SU-DHL-6 (cell line): ENCODE results near the gene NSUN4.

ENCODE experiments used
- H2AFZ ChIP-seq: fragments of 200-600 bp; sonication (generic); 2 replicates; pipeline ENCODE4 v1.6.1; 2014; ENCODE audit warnings: low read depth, mild to moderate bottlenecking, moderate library complexity, mixed read lengths, antibody characterized with exemption, low read length; ENCODE audit not compliant: severe bottlenecking
- H3F3A ChIP-seq: fragments of 200-600 bp; shearing (Covaris generic); 2 replicates; pipeline ENCODE4 v1.6.0; 2016; ENCODE audit warnings: antibody characterized with exemption, mild to moderate bottlenecking; ENCODE audit not compliant: insufficient read depth
- H3K27ac ChIP-seq: fragments of 200-600 bp; sonication (generic); 2 replicates; pipeline ENCODE4 v1.5.1; 2016; ENCODE audit warnings: low read depth, mild to moderate bottlenecking, low read length, moderate library complexity, mixed read lengths
- H3K27me3 ChIP-seq: fragments of 200-600 bp; sonication (generic), shearing (Covaris generic); 2 replicates; pipeline ENCODE4 v1.6.0; 2014; ENCODE audit warnings: mild to moderate bottlenecking, low read length
- H3K36me3 ChIP-seq: fragments of 200-600 bp; sonication (generic); 2 replicates; pipeline ENCODE4 v1.6.1; 2014; ENCODE audit warnings: mild to moderate bottlenecking, low read length, mixed read lengths
- H3K4me2 ChIP-seq: fragments of 300-600, 200-600 bp; shearing (Covaris generic), sonication (generic); 2 replicates; pipeline ENCODE4 v1.6.0; 2014; ENCODE audit warnings: low read length, low read depth, mild to moderate bottlenecking; ENCODE audit not compliant: poor library complexity, severe bottlenecking
- H3K4me3 ChIP-seq: fragments of 200-600 bp; sonication (generic); 2 replicates; pipeline ENCODE4 v1.5.1; 2014; ENCODE audit warnings: antibody characterized with exemption, low read length, mild to moderate bottlenecking, mixed read lengths; ENCODE audit not compliant: insufficient read depth, poor library complexity, severe bottlenecking
- H3K79me2 ChIP-seq: fragments of 200-600 bp; sonication (generic); 2 replicates; pipeline ENCODE4 v1.6.1; 2014; ENCODE audit warnings: mild to moderate bottlenecking, low read length, moderate library complexity; ENCODE audit not compliant: insufficient read depth
- H3K9ac ChIP-seq: fragments of 200-600 bp; sonication (generic); 2 replicates; pipeline ENCODE4 v1.7.0; 2014; ENCODE audit warnings: mild to moderate bottlenecking, low read length
- H3K9me2 ChIP-seq: fragments of 200-600 bp; sonication (generic); replicated peaks from 2 replicates; pipeline ENCODE4 v1.6.1; 2014; ENCODE audit warnings: low read length; ENCODE audit not compliant: insufficient read depth
- H3K9me3 ChIP-seq: fragments of 200-600 bp; sonication (generic); 2 replicates; pipeline ENCODE4 v1.6.1; 2014; ENCODE audit warnings: low read length, mixed read lengths; ENCODE audit not compliant: insufficient read depth
- H4K20me1 ChIP-seq: fragments of 200-600 bp; sonication (generic); 2 replicates; pipeline ENCODE4 v1.6.1; 2014; ENCODE audit warnings: low read depth, mild to moderate bottlenecking, antibody characterized with exemption, low read length, moderate library complexity, mixed read lengths
- EZH2phosphoT487 ChIP-seq: fragments of 200-600 bp; sonication (generic), shearing (Covaris generic); conservative IDR thresholded peaks from 2 replicates; pipeline ENCODE4 v1.6.1; 2018; ENCODE audit warnings: mild to moderate bottlenecking, antibody characterized with exemption, low read length, moderate library complexity, mixed read lengths
- TF ChIP-seq, protein P1 (sequence below): fragments of 200-600 bp; sonication (generic); IDR thresholded peaks from one replicate; pipeline ENCODE4 v1.5.1; 2017; ENCODE audit warnings: antibody characterized with exemption, mild to moderate bottlenecking, low read length, moderate library complexity; ENCODE audit not compliant: insufficient read depth, poor library complexity, severe bottlenecking

NSUN4 gene

DNA sequence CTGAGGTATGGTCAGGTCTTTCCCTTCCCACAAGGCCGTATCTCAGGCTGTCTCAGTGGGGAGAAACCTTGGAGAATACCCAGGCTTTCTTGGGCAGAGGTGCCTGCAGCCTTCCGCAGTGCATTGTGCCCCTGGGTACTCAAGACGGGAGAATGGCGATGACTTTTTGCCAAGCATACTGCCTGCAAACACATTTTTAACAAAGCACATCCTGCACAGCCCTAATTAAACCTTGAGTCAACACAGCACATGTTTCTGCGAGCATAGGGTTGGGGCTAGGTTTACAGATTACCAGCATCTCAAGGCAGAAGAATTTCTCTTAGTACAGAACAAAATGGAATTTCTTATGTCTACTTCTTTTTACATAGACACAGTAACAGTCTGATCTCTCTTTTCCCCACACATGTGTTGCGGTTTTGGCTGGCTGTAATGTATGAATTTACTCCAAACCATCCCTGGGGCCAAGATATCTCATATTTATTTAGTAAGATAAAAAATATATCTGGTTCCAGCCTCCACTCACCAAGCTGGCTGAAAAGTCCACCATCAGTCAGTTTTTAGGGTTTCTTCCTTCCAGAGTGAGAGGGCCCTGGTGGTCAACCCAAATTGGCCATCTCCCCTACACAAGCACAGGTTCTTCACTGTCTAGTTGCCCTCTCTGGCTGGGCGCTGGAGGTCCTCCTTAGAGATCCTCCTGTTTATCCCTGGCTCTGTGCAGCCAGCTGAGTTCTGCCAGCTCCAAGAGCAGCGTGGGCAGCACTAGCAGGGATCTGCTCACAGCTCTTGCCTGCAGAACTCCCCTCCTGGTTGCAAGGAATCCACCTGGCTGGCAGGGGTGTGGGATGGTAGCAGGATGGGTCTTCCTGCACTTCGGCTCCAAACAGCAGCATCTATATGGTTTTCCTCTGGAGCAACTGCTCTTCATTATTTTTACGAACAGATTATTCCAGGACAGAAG lies 56.1 kb downstream of the NSUN4 start:
- Histone ChIP-seq H3F3A (no peaks in the 10 kb centered on the region), H3K4me2 (no peak overlapping the region), H3K9me2 (no peaks in the 10 kb centered on the region), H3K4me3 (no peak overlapping the region), H4K20me1 (no peaks in the 10 kb centered on the region), H3K79me2 (no peaks in the 10 kb centered on the region), H3K27ac (no peak overlapping the region), H3K27me3 (no peaks in the 10 kb centered on the region), H2AFZ (no peak overlapping the region), H3K9ac (no peak overlapping the region), H3K9me3 (peaks cover 4% of the 10 kb centered on the region; the same call in 1 of the 2 replicates), H3K36me3 (no peaks in the 10 kb centered on the region)
- no peak for TF ChIP-seq EZH2phosphoT487
- TF ChIP-seq, protein P1, sequence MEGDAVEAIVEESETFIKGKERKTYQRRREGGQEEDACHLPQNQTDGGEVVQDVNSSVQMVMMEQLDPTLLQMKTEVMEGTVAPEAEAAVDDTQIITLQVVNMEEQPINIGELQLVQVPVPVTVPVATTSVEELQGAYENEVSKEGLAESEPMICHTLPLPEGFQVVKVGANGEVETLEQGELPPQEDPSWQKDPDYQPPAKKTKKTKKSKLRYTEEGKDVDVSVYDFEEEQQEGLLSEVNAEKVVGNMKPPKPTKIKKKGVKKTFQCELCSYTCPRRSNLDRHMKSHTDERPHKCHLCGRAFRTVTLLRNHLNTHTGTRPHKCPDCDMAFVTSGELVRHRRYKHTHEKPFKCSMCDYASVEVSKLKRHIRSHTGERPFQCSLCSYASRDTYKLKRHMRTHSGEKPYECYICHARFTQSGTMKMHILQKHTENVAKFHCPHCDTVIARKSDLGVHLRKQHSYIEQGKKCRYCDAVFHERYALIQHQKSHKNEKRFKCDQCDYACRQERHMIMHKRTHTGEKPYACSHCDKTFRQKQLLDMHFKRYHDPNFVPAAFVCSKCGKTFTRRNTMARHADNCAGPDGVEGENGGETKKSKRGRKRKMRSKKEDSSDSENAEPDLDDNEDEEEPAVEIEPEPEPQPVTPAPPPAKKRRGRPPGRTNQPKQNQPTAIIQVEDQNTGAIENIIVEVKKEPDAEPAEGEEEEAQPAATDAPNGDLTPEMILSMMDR: no peak

DNA sequence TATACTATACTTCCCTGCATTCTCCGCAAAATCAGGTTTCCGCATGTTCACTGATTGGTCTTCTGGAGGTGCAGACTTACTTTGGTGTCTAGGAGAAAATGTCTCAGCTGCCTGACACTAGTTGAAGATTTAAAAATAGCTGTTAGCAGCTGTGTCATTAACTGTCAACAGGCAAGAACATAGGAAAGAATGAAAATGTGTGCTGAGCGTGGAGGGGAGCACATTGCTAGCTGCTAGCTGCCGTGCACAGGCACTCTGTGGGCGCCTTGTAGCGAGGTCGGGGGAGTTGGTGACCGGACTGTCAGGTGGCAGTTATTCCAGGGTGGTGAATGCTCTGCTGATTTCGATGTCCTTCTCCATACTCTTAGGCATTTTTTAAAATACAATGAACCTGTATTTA lies 58.7 kb downstream of the NSUN4 start:
- no peak overlapping the region for H3K4me3 ChIP-seq
- H3K9ac ChIP-seq: no peak overlapping the region
- no peaks in the 10 kb centered on the region for H3F3A ChIP-seq
- H3K9me3 ChIP-seq: no peaks in the 10 kb centered on the region
- H3K4me2 ChIP-seq: no peak overlapping the region
- H2AFZ ChIP-seq: no peak overlapping the region
- H3K79me2 ChIP-seq: no peaks in the 10 kb centered on the region
- no peaks in the 10 kb centered on the region for H3K27me3 ChIP-seq
- H4K20me1 ChIP-seq: no peaks in the 10 kb centered on the region
- H3K9me2 ChIP-seq: no peaks in the 10 kb centered on the region
- no peaks in the 10 kb centered on the region for H3K36me3 ChIP-seq
- TF ChIP-seq EZH2phosphoT487: no peak
- no peak overlapping the region for H3K27ac ChIP-seq

DNA sequence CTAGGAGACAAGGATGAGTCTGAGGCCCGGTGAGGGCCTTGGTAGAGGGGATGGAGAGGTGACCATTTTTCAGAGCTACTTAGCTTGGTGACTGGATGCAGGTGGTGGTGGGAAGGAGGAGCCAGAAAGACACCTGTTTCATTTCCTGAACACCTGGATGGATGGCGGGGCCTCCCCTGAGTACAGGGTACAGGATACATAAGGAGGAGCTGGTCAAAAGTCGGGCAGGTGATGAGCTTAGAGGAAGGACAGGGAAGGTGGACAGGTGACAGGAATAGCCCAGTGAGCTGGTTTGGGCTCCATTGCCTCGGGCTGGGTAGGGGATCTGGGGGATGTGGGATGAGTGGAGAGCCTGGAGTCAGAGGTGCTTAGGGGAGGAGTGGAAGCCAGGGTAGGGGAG lies 59.8 kb downstream of the NSUN4 start:
- Histone ChIP-seq H3K79me2 (no peaks in the 10 kb centered on the region), H3K9ac (no peak overlapping the region), H3F3A (no peaks in the 10 kb centered on the region), H3K4me3 (no peak overlapping the region), H3K9me3 (no peaks in the 10 kb centered on the region), H3K27ac (no peak overlapping the region), H3K9me2 (no peaks in the 10 kb centered on the region), H3K27me3 (no peaks in the 10 kb centered on the region), H3K36me3 (no peaks in the 10 kb centered on the region), H3K4me2 (no peak overlapping the region), H4K20me1 (no peaks in the 10 kb centered on the region), H2AFZ (no peak overlapping the region)
- TF ChIP-seq EZH2phosphoT487: no peak
- TF ChIP-seq, protein P1: no peak
